Measurements from ENCODE around the gene SPINK5. TPM values are rescaled to one million over a fixed set of nuclear protein-coding genes. Genes with fewer than 3 reads are reported as not detected.

Gene SPINK5
- total RNA-seq, 1 donor from 2014 or later, result 235 TPM

GRCh38 chr5:148091991-148092964 is 28.5 kb downstream of the SPINK5 start:
- Histone ChIP-seq H3K36me3 (no peaks in the 10 kb centered on the region), H3K4me3 (no peak overlapping the region), H3K27me3 (no peaks in the 10 kb centered on the region), H3K4me1 (no peaks in the 10 kb centered on the region), H3K9me3 (no peaks in the 10 kb centered on the region), H3K27ac (no peak overlapping the region)
- no peak for DNase-seq (ENCODE audit: extremely low spot score in 2 of 2)
- TF ChIP-seq POLR2AphosphoS5 (IDR thresholded peaks at IDR 0.05; ENCODE audit: insufficient read depth in 1 of 2, low read depth in 1 of 2) (no peak), CTCF (IDR thresholded peaks at IDR 0.05) (no peak), POLR2A (IDR thresholded peaks at IDR 0.05) (no peak)
- intact Hi-C loops (cut with DNase I), result no loop called here

- intact Hi-C loops (cut with DNase I), result no loop called here
- no peaks in the 10 kb centered on the region for H3K36me3 ChIP-seq
- DNase-seq (ENCODE audit: extremely low spot score in 2 of 2), result no peak
- H3K27ac ChIP-seq, result no peak overlapping the region
- no peak overlapping the region for H3K4me3 ChIP-seq
- no peaks in the 10 kb centered on the region for H3K9me3 ChIP-seq
- no peaks in the 10 kb centered on the region for H3K4me1 ChIP-seq
- TF ChIP-seq POLR2AphosphoS5 (IDR thresholded peaks at IDR 0.05; ENCODE audit: insufficient read depth in 1 of 2, low read depth in 1 of 2) (no peak), POLR2A (IDR thresholded peaks at IDR 0.05) (no peak), CTCF (IDR thresholded peaks at IDR 0.05) (no peak)
- H3K27me3 ChIP-seq, result no peaks in the 10 kb centered on the region
Observed at GRCh38 chr5:148094336-148094735, 30.6 kb downstream of the SPINK5 start.

- no peak for DNase-seq (ENCODE audit: extremely low spot score in 2 of 2)
- Histone ChIP-seq H3K4me1 (no peaks in the 10 kb centered on the region), H3K27ac (no peak overlapping the region), H3K9me3 (no peaks in the 10 kb centered on the region), H3K27me3 (no peaks in the 10 kb centered on the region), H3K36me3 (no peaks in the 10 kb centered on the region), H3K4me3 (no peak overlapping the region)
- TF ChIP-seq POLR2AphosphoS5 (IDR thresholded peaks at IDR 0.05; ENCODE audit: insufficient read depth in 1 of 2, low read depth in 1 of 2) (no peak), POLR2A (IDR thresholded peaks at IDR 0.05) (no peak), CTCF (IDR thresholded peaks at IDR 0.05) (no peak)
- intact Hi-C loops (cut with DNase I), result no loop called here
Observed at GRCh38 chr5:148104226-148104625, 40.4 kb downstream of the SPINK5 start.

- no peaks in the 10 kb centered on the region for H3K9me3 ChIP-seq
- no peak overlapping the region for H3K4me3 ChIP-seq
- TF ChIP-seq POLR2A (IDR thresholded peaks at IDR 0.05) (no peak), CTCF (IDR thresholded peaks at IDR 0.05) (no peak), POLR2AphosphoS5 (IDR thresholded peaks at IDR 0.05; ENCODE audit: insufficient read depth in 1 of 2, low read depth in 1 of 2) (no peak)
- intact Hi-C loops (cut with DNase I), result no loop called here
- H3K4me1 ChIP-seq, result no peaks in the 10 kb centered on the region
- no peaks in the 10 kb centered on the region for H3K27me3 ChIP-seq
- no peak overlapping the region for H3K27ac ChIP-seq
- H3K36me3 ChIP-seq, result no peaks in the 10 kb centered on the region
- no peak for DNase-seq (ENCODE audit: extremely low spot score in 2 of 2)
Observed at GRCh38 chr5:148107608-148108007, 43.8 kb downstream of the SPINK5 start.

- Histone ChIP-seq H3K27me3 (no peaks in the 10 kb centered on the region), H3K4me1 (no peaks in the 10 kb centered on the region), H3K36me3 (no peaks in the 10 kb centered on the region), H3K9me3 (no peaks in the 10 kb centered on the region), H3K4me3 (no peak overlapping the region), H3K27ac (no peak overlapping the region)
- intact Hi-C loops (cut with DNase I), result no loop called here
- no peak for DNase-seq (ENCODE audit: extremely low spot score in 2 of 2)
- TF ChIP-seq POLR2A (IDR thresholded peaks at IDR 0.05) (no peak), POLR2AphosphoS5 (IDR thresholded peaks at IDR 0.05; ENCODE audit: insufficient read depth in 1 of 2, low read depth in 1 of 2) (no peak), CTCF (IDR thresholded peaks at IDR 0.05) (no peak)
Observed at GRCh38 chr5:148113243-148113642, 49.5 kb downstream of the SPINK5 start.
